GM23338 (cell line): ENCODE results near the gene SCN4A.

Source experiments
- CREB1 ChIP-seq: fragments of 250-450 bp; sonication (Bioruptor Pico); IDR thresholded peaks from 2 replicates; pipeline ENCODE4 v1.5.0; 2020; ENCODE audit warnings: low read depth, mild to moderate bottlenecking, moderate library complexity
- EZH2 ChIP-seq: fragments of 200-600 bp; sonication (generic); IDR thresholded peaks from one replicate; pipeline ENCODE4 v1.8.0; 2017; ENCODE audit warnings: antibody characterized with exemption, mild to moderate bottlenecking, low read depth; ENCODE audit not compliant: unreplicated experiment
- EZH2phosphoT487 ChIP-seq: fragments of 200-600 bp; sonication (generic); IDR thresholded peaks from one replicate; pipeline ENCODE4 v1.8.1; 2018; ENCODE audit warnings: antibody characterized with exemption; ENCODE audit not compliant: unreplicated experiment
- JUNB ChIP-seq: IDR thresholded peaks from one replicate; pipeline ENCODE4 v1.6.1; 2016; ENCODE audit warnings: antibody characterized with exemption; ENCODE audit not compliant: unreplicated experiment
- NANOG ChIP-seq: IDR thresholded peaks from 2 replicates; pipeline ENCODE4 v1.6.1; 2016; ENCODE audit warnings: antibody characterized with exemption, borderline replicate concordance
- POLR2AphosphoS5 ChIP-seq: IDR thresholded peaks from 2 replicates; pipeline ENCODE4 v1.6.1; 2016; ENCODE audit warnings: antibody characterized with exemption, low read depth
- TF ChIP-seq, protein P1 (sequence below): IDR thresholded peaks from one replicate; pipeline ENCODE4 v1.6.1; 2018; ENCODE audit warnings: antibody characterized with exemption; ENCODE audit not compliant: unreplicated experiment
- TF ChIP-seq, protein P2 (sequence below), 2 experiments: fragments of 200-600 bp in 1 of 2; sonication (generic) in 1 of 2; conservative IDR thresholded peaks; 2 replicates each; pipeline versions ENCODE4 v1.5.1 to v1.6.1; 2016 to 2017; ENCODE audit warnings: antibody characterized with exemption in 2 of 2, low read depth in 2 of 2, mild to moderate bottlenecking in 2 of 2, moderate library complexity in 1 of 2
- TF ChIP-seq, protein P3 (sequence below): fragments of 250-450 bp; sonication (Bioruptor Pico); IDR thresholded peaks from 2 replicates; pipeline ENCODE4 v1.5.0; 2020; ENCODE audit warnings: mild to moderate bottlenecking, moderate library complexity
- TF ChIP-seq, protein P4 (sequence below): IDR thresholded peaks from 2 replicates; pipeline ENCODE4 v1.6.1; 2016; ENCODE audit warnings: antibody characterized with exemption

DNA sequence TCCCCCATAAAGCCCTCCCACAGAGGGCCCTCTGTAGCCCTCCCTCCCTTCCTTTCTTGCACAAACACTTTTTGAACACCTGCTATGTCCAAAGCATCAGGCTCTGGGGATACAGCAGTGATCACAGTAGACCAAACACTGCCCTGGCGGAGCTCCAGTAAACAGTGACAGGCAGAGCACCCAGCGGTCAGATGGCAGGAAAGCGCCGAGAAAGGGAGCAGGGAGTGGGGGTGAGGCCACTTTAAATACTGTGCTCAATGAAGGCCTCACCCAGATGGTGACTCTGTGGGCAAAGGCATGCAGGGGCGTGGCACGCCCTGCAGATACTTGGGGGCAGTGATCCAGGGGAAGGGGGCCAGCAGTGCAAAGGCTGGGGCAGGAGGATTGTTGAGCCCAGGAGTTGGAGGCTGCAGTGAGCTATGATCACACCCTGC lies 33.0 kb upstream of the SCN4A start:
- no peak for TF ChIP-seq JUNB
- TF ChIP-seq, protein P1, sequence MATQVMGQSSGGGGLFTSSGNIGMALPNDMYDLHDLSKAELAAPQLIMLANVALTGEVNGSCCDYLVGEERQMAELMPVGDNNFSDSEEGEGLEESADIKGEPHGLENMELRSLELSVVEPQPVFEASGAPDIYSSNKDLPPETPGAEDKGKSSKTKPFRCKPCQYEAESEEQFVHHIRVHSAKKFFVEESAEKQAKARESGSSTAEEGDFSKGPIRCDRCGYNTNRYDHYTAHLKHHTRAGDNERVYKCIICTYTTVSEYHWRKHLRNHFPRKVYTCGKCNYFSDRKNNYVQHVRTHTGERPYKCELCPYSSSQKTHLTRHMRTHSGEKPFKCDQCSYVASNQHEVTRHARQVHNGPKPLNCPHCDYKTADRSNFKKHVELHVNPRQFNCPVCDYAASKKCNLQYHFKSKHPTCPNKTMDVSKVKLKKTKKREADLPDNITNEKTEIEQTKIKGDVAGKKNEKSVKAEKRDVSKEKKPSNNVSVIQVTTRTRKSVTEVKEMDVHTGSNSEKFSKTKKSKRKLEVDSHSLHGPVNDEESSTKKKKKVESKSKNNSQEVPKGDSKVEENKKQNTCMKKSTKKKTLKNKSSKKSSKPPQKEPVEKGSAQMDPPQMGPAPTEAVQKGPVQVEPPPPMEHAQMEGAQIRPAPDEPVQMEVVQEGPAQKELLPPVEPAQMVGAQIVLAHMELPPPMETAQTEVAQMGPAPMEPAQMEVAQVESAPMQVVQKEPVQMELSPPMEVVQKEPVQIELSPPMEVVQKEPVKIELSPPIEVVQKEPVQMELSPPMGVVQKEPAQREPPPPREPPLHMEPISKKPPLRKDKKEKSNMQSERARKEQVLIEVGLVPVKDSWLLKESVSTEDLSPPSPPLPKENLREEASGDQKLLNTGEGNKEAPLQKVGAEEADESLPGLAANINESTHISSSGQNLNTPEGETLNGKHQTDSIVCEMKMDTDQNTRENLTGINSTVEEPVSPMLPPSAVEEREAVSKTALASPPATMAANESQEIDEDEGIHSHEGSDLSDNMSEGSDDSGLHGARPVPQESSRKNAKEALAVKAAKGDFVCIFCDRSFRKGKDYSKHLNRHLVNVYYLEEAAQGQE: no peak
- TF ChIP-seq, protein P2, sequence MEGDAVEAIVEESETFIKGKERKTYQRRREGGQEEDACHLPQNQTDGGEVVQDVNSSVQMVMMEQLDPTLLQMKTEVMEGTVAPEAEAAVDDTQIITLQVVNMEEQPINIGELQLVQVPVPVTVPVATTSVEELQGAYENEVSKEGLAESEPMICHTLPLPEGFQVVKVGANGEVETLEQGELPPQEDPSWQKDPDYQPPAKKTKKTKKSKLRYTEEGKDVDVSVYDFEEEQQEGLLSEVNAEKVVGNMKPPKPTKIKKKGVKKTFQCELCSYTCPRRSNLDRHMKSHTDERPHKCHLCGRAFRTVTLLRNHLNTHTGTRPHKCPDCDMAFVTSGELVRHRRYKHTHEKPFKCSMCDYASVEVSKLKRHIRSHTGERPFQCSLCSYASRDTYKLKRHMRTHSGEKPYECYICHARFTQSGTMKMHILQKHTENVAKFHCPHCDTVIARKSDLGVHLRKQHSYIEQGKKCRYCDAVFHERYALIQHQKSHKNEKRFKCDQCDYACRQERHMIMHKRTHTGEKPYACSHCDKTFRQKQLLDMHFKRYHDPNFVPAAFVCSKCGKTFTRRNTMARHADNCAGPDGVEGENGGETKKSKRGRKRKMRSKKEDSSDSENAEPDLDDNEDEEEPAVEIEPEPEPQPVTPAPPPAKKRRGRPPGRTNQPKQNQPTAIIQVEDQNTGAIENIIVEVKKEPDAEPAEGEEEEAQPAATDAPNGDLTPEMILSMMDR (conservative IDR thresholded peaks at IDR 0.05; ENCODE audit: low read depth in 2 of 2): no peak
- TF ChIP-seq CREB1 (CRISPR knock-in tag): no peak
- TF ChIP-seq EZH2: no peak
- TF ChIP-seq, protein P3, sequence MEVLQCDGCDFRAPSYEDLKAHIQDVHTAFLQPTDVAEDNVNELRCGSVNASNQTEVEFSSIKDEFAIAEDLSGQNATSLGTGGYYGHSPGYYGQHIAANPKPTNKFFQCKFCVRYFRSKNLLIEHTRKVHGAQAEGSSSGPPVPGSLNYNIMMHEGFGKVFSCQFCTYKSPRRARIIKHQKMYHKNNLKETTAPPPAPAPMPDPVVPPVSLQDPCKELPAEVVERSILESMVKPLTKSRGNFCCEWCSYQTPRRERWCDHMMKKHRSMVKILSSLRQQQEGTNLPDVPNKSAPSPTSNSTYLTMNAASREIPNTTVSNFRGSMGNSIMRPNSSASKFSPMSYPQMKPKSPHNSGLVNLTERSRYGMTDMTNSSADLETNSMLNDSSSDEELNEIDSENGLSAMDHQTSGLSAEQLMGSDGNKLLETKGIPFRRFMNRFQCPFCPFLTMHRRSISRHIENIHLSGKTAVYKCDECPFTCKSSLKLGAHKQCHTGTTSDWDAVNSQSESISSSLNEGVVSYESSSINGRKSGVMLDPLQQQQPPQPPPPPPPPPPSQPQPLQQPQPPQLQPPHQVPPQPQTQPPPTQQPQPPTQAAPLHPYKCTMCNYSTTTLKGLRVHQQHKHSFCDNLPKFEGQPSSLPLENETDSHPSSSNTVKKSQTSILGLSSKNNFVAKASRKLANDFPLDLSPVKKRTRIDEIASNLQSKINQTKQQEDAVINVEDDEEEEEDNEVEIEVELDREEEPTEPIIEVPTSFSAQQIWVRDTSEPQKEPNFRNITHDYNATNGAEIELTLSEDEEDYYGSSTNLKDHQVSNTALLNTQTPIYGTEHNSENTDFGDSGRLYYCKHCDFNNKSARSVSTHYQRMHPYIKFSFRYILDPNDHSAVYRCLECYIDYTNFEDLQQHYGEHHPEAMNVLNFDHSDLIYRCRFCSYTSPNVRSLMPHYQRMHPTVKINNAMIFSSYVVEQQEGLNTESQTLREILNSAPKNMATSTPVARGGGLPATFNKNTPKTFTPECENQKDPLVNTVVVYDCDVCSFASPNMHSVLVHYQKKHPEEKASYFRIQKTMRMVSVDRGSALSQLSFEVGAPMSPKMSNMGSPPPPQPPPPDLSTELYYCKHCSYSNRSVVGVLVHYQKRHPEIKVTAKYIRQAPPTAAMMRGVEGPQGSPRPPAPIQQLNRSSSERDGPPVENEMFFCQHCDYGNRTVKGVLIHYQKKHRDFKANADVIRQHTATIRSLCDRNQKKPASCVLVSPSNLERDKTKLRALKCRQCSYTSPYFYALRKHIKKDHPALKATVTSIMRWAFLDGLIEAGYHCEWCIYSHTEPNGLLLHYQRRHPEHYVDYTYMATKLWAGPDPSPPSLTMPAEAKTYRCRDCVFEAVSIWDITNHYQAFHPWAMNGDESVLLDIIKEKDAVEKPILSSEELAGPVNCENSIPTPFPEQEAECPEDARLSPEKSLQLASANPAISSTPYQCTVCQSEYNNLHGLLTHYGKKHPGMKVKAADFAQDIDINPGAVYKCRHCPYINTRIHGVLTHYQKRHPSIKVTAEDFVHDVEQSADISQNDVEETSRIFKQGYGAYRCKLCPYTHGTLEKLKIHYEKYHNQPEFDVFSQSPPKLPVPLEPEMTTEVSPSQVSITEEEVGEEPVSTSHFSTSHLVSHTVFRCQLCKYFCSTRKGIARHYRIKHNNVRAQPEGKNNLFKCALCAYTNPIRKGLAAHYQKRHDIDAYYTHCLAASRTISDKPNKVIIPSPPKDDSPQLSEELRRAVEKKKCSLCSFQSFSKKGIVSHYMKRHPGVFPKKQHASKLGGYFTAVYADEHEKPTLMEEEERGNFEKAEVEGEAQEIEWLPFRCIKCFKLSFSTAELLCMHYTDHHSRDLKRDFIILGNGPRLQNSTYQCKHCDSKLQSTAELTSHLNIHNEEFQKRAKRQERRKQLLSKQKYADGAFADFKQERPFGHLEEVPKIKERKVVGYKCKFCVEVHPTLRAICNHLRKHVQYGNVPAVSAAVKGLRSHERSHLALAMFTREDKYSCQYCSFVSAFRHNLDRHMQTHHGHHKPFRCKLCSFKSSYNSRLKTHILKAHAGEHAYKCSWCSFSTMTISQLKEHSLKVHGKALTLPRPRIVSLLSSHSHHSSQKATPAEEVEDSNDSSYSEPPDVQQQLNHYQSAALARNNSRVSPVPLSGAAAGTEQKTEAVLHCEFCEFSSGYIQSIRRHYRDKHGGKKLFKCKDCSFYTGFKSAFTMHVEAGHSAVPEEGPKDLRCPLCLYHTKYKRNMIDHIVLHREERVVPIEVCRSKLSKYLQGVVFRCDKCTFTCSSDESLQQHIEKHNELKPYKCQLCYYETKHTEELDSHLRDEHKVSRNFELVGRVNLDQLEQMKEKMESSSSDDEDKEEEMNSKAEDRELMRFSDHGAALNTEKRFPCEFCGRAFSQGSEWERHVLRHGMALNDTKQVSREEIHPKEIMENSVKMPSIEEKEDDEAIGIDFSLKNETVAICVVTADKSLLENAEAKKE: no peak
- TF ChIP-seq NANOG: no peak
- no peak for TF ChIP-seq POLR2AphosphoS5
- TF ChIP-seq, protein P4, sequence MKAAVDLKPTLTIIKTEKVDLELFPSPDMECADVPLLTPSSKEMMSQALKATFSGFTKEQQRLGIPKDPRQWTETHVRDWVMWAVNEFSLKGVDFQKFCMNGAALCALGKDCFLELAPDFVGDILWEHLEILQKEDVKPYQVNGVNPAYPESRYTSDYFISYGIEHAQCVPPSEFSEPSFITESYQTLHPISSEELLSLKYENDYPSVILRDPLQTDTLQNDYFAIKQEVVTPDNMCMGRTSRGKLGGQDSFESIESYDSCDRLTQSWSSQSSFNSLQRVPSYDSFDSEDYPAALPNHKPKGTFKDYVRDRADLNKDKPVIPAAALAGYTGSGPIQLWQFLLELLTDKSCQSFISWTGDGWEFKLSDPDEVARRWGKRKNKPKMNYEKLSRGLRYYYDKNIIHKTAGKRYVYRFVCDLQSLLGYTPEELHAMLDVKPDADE: no peak
- no peak for TF ChIP-seq EZH2phosphoT487
